Measurements from ENCODE around the gene MEF2C. TPM values are rescaled to one million over a fixed set of nuclear protein-coding genes. Genes with fewer than 3 reads are reported as not detected.

Gene MEF2C
- total RNA-seq, 1 experiment from 2014 or later = 13.0 TPM

GRCh38 chr5:88899096-88899737 is 16.2 kb upstream of the MEF2C start:
- BruUV-seq (replicated peaks) = no TSS peak

More at GRCh38 chr5:88899096-88899737, 16.2 kb upstream of the MEF2C start:
- no peak for DNase-seq (ENCODE audit: low read depth, low spot score)
- TF ChIP-seq ELF1 (IDR thresholded peaks at IDR 0.05; ENCODE audit: borderline replicate concordance, low read depth) (no peak), ZNF274 (IDR thresholded peaks at IDR 0.05; ENCODE audit: low read depth, low read length) (no peak), CEBPB (IDR thresholded peaks at IDR 0.05; ENCODE audit: low read depth) (no peak), SRF (IDR thresholded peaks at IDR 0.05; ENCODE audit: low read depth) (no peak), POLR2AphosphoS5 (IDR thresholded peaks at IDR 0.05; ENCODE audit: low read depth, low read length) (no peak), CTCF (IDR thresholded peaks at IDR 0.05 in 2 of 3, conservative IDR thresholded peaks at IDR 0.05 in 1 of 3; ENCODE audit: borderline replicate concordance in 1 of 3, insufficient read depth in 1 of 3, low read depth in 2 of 3, low read length in 2 of 3) (no peak), ZBTB33 (IDR thresholded peaks at IDR 0.05; ENCODE audit: extremely low read depth, insufficient replicate concordance, low read length) (no peak), CBX3 (IDR thresholded peaks at IDR 0.05; ENCODE audit: low read depth) (no peak), ZFX (IDR thresholded peaks at IDR 0.05) (no peak), MAX (IDR thresholded peaks at IDR 0.05) (no peak), EGR1 (IDR thresholded peaks at IDR 0.05; ENCODE audit: low read depth) (no peak), TCF7L2 (IDR thresholded peaks at IDR 0.05; ENCODE audit: borderline replicate concordance, extremely low read depth, insufficient read depth, insufficient read length) (no peak)
- no peak overlapping the region for H2AFZ ChIP-seq (ENCODE audit: low read depth, low read length, poor library complexity, severe bottlenecking)
- H3K4me2 ChIP-seq (ENCODE audit: low read length) = no peak overlapping the region
- no peak overlapping the region for H3K9ac ChIP-seq (ENCODE audit: low read length)
- H3K79me2 ChIP-seq (ENCODE audit: insufficient read depth, low read length) = no peaks in the 10 kb centered on the region
- H3K27me3 ChIP-seq (ENCODE audit: insufficient read depth, low read length) = no peaks in the 10 kb centered on the region
- CTCF ChIA-PET = no interaction called here
- H4K20me1 ChIP-seq (ENCODE audit: insufficient read depth) = no peaks in the 10 kb centered on the region
- no peak overlapping the region for H3K4me3 ChIP-seq (replicated peaks in 1 of 2; ENCODE audit: low read depth in 1 of 2, low read length in 2 of 2)
- no peaks in the 10 kb centered on the region for H3K4me1 ChIP-seq (ENCODE audit: control insufficient read depth in 1 of 2, insufficient read depth in 2 of 2, low read length in 2 of 2)
- no peaks in the 10 kb centered on the region for H3K9me2 ChIP-seq (ENCODE audit: insufficient read depth)
- no peak for ATAC-seq
- H3K36me3 ChIP-seq (ENCODE audit: control insufficient read depth in 1 of 2, insufficient read depth in 2 of 2, low read length in 2 of 2) = no peaks in the 10 kb centered on the region
- intact Hi-C loops (cut with micrococcal nuclease) = no loop called here
- POLR2A ChIA-PET = no interaction called here
- H3K27ac ChIP-seq (ENCODE audit: low read depth, low read length) = no peak overlapping the region
- RAD21 ChIA-PET (ENCODE audit: low non-redundant PET in 1 of 2, low total read pairs in 2 of 2, uncharacterized antibody in 2 of 2, unreplicated experiment in 2 of 2) = no interaction called here
- no peaks in the 10 kb centered on the region for H3K9me3 ChIP-seq (ENCODE audit: control insufficient read depth in 1 of 2, insufficient read depth in 1 of 2, low read depth in 1 of 2, low read length in 2 of 2)
